CD4-positive, alpha-beta T cell treated with Interferon alpha-2 for 1 hour (primary cell): ENCODE measurements around the gene MADD.

Source experiments
- DNase-seq, 2 donors: peaks; one replicate each; pipeline ENCODE4 v3.0.0-alpha.2; 2020 to 2022

MADD gene

DNA sequence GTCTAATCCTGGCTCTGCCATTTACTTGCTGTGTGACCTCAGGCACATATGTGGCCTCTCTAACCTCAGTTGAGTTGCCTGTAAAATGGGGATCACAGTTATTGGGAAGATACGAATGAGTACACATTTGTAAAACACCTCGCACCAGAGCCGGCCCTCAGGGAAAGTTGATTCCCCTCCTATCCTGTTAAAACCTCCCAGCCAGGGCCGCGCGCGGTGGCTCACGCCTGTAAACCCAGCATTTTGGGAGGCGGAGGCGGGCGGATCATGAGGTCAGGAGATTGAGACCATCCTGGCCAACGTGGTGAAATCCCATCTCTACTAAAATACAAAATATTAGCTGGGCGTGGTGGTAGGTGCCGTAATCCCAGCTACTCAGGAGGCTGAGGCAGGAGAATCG lies 90.4 kb downstream of the MADD start:
- no peak for DNase-seq

DNA sequence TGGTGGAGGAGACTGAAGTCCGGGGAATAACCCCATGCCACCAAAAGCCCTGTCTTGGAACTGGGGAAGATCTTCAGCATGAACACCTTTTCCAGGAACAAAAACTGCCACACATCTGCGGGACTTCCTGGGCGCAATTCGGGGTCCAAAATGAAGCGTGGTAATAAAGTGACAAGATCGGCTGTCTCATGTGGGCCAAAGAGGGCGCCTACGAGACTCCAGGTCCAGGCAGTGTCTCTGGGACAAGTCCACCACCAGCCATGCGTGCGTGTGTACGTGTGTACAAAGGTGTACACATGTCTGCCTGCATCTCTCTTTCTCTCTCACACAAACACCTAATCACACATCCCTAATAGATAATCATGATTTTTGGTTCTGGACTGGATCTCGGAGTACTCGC lies 91.5 kb downstream of the MADD start:
- DNase-seq: no peak

DNA sequence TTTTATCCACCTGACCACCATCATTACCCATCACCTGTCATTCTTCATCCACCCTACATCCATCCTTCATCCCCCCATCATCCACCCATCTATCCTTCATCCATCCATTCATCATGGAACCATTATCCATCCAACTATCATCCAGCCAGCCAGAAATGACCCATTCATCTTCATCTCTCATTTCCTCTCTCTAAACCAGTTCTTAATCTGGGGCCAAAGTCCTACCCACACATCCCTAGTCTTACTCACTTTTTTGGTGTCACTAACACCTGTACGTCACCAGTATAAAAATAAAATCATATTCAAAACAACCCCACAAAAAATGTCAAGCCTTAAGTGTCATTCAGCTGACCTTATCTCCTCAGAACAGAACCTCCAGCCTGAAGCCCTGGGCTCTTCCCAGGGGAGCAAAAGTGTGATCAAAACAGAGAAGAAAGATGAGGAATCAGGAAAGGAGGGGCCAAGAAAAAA lies 96.1 kb downstream of the MADD start:
- no peak for DNase-seq

DNA sequence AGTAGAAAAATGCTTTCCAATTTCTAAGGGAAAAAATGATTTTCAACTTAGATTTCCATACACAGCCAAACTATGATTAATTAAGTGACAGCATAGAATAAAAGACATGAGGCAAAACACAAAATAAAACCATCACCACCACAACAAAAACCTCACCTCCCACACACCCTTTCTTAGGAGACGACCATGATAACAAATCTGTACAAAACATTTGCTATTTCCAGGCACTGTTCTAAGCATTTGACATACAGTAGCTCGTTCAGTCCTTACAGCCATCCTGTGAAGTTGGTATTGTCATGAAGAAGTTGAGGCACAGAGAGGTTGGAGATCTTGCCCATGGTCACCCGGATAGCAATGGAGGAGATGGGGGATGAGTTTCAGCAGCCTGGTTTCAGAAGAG lies 99.7 kb downstream of the MADD start:
- DNase-seq: no peak

DNA sequence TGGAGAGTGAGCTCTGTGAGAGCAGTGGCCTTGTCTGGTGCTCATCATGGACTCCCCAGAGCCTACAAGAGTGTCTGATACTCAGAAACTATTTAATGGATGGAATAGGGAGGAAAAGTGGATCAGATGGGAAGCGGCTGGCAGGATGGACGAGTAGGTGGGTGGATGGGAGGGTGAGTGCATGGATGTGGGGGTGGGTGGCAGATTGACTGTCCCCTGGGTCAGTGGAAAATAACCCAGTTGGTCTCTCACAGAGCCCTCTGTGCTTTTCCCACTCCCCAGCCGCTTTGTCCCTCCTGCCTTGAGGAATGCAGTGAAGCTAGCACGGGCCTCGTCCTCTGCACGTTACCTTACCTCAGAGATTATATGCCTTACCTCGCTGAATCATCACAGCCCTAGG lies 102.5 kb downstream of the MADD start:
- no peak for DNase-seq

DNA sequence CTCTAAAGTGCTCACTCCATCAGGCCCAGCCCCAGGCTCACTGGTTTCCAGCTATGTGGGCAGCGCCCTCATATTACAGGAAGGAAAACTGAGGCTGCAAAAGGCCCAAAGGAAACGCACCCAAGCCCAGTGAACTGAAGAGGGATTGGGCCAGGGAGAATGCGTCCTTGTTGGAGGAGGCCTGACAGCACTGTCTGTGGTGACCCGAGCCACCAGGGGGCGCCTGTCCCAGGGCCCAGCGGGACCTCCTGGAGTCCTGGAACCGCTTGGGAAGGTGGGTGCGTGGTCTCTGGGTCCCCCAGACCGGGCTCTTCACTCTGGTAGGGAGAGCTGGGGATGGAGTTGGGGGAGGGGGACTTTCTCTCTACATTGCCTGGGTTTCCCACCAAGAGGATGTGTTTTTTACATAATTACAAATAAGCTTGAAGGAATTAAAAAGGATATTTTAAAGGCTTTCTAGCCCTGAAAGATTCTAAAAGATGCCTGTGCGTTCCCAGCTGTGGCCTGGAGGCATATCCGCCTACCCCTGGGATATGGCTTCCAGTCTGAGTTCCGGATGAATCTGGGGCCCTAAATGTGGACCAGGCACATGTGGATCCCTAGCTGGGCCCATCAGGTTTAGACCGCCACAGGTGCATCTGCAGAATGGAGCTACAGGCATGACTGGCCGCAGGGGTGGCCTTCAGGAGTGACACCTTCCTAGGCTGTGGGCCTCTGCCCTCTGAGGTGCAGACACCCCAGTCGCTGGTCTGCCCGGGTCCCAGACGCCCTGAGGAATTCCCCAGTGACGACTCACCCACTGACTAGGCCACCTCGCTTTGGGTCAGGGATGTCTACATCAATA lies 104.2 kb downstream of the MADD start:
- peak; percentile 79 to 86 for DNase-seq

DNA sequence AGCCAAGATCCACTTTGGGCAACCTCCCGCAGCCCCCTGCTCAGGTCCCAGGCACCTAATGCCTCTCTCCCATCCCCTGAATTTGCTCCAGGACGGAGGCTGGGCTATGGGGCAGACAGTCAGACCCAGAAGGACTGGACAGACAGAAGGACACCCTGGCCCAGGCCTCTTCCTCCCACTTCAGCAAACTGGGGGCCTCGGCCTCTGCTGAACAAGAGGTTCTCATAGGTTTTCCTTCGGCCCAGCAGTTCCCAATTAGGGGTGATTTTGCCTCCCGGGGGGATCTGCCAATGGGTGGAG lies 104.7 kb downstream of the MADD start:
- no peak for DNase-seq

DNA sequence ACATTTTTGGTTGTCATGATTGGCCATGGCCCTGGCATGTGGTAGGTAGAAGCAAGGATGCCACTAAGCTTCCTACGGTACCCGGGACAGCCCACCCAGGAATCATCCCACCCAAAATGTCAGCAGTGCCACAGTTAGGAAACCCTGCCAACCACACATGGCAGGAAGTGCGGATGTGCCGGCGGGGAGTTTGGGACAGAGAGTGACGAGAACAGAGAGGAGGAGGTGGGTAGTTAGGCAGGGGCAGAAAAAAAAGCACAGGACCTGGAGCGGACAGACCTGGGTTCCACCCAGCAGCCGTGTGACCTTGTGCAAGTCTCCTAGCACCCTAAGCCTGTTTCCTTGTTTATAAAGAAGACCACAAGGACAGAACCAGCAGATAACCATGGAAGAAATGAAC lies 105.1 kb downstream of the MADD start:
- no peak for DNase-seq

DNA sequence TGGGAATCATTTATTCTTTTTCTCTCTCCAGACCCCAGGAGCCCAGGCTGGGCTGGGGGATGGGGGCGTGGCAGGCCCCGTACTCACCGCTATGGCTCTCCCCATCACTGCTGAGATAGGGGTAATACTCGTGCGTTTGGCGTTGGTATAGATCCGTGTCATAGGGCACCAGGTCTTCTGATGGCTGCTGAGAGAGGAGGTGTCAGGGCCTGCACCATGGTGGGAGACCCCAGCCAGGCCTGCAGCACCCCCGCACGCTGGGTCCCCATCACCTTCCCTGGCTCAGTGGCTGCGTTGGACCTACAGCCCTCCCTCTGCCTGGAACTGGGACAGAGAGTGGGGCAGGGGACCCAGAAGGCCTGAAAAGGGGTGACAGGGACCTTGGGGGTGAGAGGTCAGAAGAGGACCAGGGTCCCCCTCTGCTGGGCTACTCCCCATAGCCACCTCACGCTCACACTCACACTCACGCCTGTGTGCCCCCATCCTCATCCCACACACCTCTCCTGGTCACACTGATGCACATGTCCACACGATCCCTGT lies 105.7 kb downstream of the MADD start:
- no peak for DNase-seq

DNA sequence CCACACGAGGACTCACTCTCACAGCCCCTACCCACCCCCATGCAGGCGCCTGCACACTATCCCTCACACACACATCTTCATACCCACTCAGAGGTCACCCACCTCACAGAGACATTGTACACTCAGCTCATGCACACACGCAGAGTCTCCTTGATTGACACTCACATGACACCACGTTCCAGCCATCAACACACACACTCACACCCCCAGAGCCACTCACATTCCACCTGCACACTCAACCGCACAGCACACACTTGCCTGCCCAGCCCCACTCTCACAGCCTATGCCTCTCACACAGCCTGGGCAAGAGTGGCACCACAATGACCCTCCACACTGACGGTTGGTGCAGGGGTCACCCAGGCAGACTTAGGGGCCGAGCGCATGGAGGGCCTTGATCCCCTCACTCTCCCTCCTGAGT lies 106.2 kb downstream of the MADD start:
- no peak for DNase-seq

DNA sequence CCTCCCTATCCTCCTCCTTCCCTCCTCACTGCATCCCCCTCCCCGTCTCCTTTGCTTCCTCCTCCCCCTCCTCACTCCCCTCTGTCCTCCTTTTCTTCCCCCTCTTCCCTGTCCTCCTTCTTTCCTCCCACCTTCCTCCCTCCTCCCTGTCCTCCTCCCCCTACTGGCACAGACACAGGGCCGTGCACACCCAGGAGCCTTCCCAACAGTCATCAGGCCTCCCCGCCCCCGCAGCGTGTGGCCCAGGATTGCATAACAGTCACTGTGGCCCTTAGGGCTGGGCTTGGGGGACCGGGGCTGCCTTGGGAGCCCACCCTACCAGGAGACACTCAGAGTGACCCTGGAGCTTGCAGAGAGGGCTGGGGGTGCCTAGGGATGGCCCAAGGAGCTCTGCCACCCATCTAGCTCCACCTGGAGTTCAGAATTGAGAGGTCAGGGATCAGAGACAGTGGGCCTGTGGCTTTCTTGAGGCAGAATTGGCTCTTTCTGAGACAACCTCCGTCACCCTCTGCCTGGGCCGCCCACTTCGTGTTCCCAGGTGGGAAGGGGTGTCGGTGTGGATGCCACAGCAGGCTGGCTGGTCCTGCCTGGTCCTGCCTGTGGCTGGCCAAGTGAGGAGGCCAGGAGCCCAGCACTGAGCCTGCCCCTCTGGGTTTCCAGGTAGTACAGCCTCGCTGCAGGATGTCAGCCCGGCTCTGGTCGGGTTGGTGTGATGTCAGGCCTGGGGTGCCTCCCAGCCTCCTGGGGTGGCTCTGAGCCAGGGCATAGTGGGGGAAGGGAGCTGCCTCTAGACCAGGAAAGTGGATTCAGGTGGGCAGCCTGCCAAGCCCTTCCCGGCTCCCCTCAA lies 106.8 kb downstream of the MADD start:
- no peak for DNase-seq

DNA sequence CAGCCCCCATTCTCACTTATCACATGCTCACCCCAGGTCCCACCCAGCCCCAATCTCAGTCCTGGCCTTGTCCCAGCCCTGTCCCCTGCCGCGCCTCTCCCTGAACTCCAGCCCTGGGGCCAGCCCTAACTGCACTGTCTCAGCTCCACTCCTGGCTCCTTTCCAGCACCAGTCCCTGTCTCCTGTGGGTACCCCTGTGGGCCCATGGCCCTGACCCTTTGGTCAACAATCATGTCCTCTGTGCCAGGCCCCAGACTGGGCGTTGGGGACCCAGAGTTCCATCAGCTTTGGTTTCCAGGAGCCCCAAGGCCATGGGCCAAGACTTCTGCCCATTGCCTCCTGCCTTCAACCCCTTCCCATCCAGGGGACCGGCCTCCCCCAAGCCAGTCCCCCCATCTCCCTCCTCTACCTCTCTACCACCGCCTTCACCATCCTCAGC lies 107.7 kb downstream of the MADD start:
- no peak for DNase-seq

DNA sequence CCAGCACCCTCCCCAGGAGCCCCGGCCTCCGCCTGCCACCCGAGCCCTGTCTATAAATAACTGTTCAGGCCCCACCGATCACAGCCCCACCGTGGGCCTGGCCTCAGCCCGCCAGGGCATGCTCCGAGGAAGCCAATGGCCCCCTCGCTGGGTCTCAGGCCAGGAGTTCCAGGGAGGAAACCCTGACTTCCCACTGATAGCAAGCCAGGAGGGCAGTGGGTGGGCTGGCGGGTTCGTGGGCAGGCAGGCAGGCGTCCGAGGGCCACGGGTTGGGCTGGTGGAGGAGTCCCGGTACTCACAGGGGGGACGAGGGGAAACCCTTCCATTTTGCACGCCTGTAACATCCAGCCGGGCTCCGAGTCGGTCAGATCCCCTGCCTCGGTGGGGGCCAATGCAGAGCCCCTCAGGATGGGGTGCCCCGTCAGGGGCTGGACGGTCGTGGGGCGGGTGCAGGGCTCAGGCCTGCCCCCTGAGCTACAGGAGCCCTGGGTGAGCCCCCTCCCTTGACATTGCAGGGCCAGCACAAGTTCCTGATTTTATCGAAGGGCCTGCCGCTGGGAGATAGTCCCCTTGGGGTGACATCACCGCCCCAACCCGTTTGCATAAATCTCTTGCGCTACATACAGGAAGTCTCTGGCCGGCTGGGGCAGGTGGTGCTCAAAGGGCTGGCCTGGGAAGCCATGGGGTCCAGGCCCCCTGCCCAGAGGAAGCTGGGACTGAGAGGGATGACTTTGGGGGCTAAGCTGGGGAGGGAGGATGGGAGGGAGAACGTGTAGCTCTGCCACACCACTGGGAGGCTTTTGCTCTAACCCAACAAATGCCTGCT lies 108.3 kb downstream of the MADD start, which contains the start of gene SPI1:
Gene SPI1, minus strand, starts transcription at position 538 of the 826 bp plus-strand sequence. Its CDS starts 194 bp downstream, at position 344.
- DNase-seq: peak in 1 of 2 donors; percentile 74

DNA sequence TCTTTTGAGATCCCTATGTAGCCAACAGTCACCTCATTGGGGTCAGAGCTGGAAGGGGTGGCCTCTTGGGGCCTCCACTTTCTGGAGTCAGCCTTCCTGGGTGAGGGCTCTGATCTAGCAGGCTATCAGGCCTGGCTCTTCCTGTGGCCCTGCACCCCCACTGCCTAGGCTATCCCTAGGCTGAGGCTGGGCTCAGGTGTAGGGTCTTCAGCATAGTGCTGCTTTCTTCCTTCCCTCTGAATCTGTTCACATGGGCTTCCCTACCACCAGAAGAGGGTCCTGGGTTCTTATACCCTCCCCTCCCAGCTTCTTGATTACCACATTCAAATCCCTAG lies 108.9 kb downstream of the MADD start:
- no peak for DNase-seq

DNA sequence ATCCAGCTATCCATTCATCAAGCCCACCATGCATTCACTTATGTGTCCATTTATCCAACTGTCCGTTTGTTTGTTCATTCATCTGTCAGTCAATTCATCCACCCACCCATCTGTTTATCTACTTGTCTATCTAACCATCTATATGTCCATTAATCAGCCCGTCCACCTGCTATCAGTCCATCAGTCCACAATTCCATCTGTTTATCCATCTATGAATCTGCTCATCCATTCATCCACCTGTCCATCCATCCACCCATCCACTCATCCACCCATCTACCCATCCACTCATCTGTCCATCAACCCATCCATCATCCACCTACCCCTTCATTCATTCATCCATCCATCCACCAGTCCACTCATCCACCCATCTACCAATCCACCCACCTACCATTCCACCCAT lies 109.4 kb downstream of the MADD start:
- no peak for DNase-seq
